H1 (cell line): ENCODE results near the gene CPNE4. TPM values are rescaled to one million over a fixed set of nuclear protein-coding genes. Genes with fewer than 3 reads are reported as not detected.

ENCODE experiments used
- CTCF ChIA-PET: fragments of 300-600 bp; sonication (Branson Sonifier 250); formaldehyde crosslinking; loops from one replicate; lab custom pipeline; 2021; ENCODE audit not compliant: partially characterized antibody; lab: Charles Lee
- POLR2A ChIA-PET: fragments of 300-600 bp; sonication (Branson Sonifier 250); formaldehyde crosslinking; loops from one replicate; lab custom pipeline; 2021; ENCODE audit warnings: inconsistent platforms; ENCODE audit not compliant: partially characterized antibody; lab: Charles Lee
- DNase-seq, 2 experiments: peaks; one replicate each; pipeline versions ENCODE4 v3.0.0 to v3.0.0-alpha.2; 2010 to 2022; ENCODE audit warnings: low spot score in 2 of 2, low read depth in 1 of 2, mixed read lengths in 1 of 2
- FAIRE-seq: peaks from 2 replicates; lab custom pipeline; 2011; peaks lifted over from hg19 to GRCh38; lab: Jason Lieb, UNC
- H2AFZ ChIP-seq: 2 replicates; pipeline ENCODE4 v1.8.1; 2012; ENCODE audit warnings: low read length, inconsistent platforms
- H2AK5ac ChIP-seq: 2 replicates; pipeline ENCODE4 v1.6.1; 2013; ENCODE audit warnings: low read depth, low read length
- H2BK120ac ChIP-seq: replicated peaks from 2 replicates; pipeline ENCODE3; 2013; ENCODE audit warnings: low read depth, low read length, inconsistent platforms
- H2BK12ac ChIP-seq: 2 replicates; pipeline ENCODE4 v1.6.1; 2013; ENCODE audit warnings: low read depth, low read length
- H2BK15ac ChIP-seq: 2 replicates; pipeline ENCODE4 v1.6.1; 2013; ENCODE audit warnings: low read length
- H2BK20ac ChIP-seq: 2 replicates; pipeline ENCODE4 v1.6.1; 2013; ENCODE audit warnings: low read length
- H2BK5ac ChIP-seq: 2 replicates; pipeline ENCODE4 v1.6.1; 2013; ENCODE audit warnings: low read depth, low read length
- H3K14ac ChIP-seq: 2 replicates; pipeline ENCODE4 v1.6.1; 2013; ENCODE audit warnings: inconsistent platforms; ENCODE audit not compliant: insufficient read length
- H3K18ac ChIP-seq: 2 replicates; pipeline ENCODE4 v1.6.1; 2013; ENCODE audit warnings: low read length; ENCODE audit errors: extremely low read depth
- H3K23ac ChIP-seq: 2 replicates; pipeline ENCODE4 v1.6.1; 2013; ENCODE audit warnings: inconsistent platforms; ENCODE audit not compliant: insufficient read length
- H3K23me2 ChIP-seq: 2 replicates; pipeline ENCODE4 v1.6.1; 2013; ENCODE audit warnings: low read depth, low read length
- H3K27ac ChIP-seq: 2 replicates; pipeline ENCODE4 v1.6.1; 2011; ENCODE audit warnings: low read depth, low read length, inconsistent platforms
- H3K27me3 ChIP-seq, 4 experiments: replicated peaks in 1 of 4; 1 replicate in 1 of 4; 2 replicates in 3 of 4; pipeline versions ENCODE4 v1.6.1 to v1.8.1; 2011 to 2013; ENCODE audit warnings: low read length in 3 of 4, mild to moderate bottlenecking in 3 of 4, inconsistent platforms in 2 of 4, mixed read lengths in 2 of 4, moderate library complexity in 1 of 4; ENCODE audit not compliant: control insufficient read depth in 3 of 4, insufficient read depth in 3 of 4; ENCODE audit errors: extremely low read depth in 1 of 4
- H3K36me3 ChIP-seq, 4 experiments: 2 replicates each; pipeline versions ENCODE4 v1.6.1 to v1.8.1; 2011 to 2013; ENCODE audit warnings: mild to moderate bottlenecking in 4 of 4, low read length in 3 of 4, moderate library complexity in 2 of 4, control low read depth in 1 of 4, inconsistent platforms in 1 of 4; ENCODE audit not compliant: insufficient read depth in 4 of 4, control insufficient read depth in 2 of 4
- H3K4ac ChIP-seq: replicated peaks from 2 replicates; pipeline ENCODE3; 2013; ENCODE audit warnings: low read length, low read depth, mixed read lengths, inconsistent platforms; ENCODE audit not compliant: insufficient read length
- H3K4me1 ChIP-seq, 4 experiments: replicated peaks in 1 of 4; 1 replicate in 1 of 4; 2 replicates in 3 of 4; pipeline versions ENCODE4 v1.6.1 to v1.8.1; 2011 to 2013; ENCODE audit warnings: low read length in 3 of 4, inconsistent platforms in 2 of 4, mixed read lengths in 1 of 4; ENCODE audit not compliant: insufficient read depth in 4 of 4, control insufficient read depth in 3 of 4
- H3K4me2 ChIP-seq, 2 experiments: 2 replicates each; pipeline versions ENCODE4 v1.6.1 to v1.8.1; 2011 to 2013; ENCODE audit warnings: low read depth in 2 of 2, low read length in 2 of 2, control low read depth in 1 of 2, inconsistent platforms in 1 of 2, mild to moderate bottlenecking in 1 of 2; ENCODE audit not compliant: insufficient read depth in 1 of 2
- H3K4me3 ChIP-seq, 4 experiments: fragments of 200-600, 300-600 bp in 1 of 4; sonication (generic), shearing (Covaris generic), sonication (Bioruptor Twin) in 1 of 4; 2 replicates each; pipeline versions ENCODE4 v1.5.1 to v1.8.1; 2011 to 2016; ENCODE audit warnings: low read length in 4 of 4, low read depth in 3 of 4, control low read depth in 2 of 4, inconsistent platforms in 2 of 4, mild to moderate bottlenecking in 2 of 4, mixed read lengths in 1 of 4, moderate library complexity in 1 of 4; ENCODE audit not compliant: insufficient read depth in 2 of 4; ENCODE audit errors: extremely low read depth in 1 of 4
- H3K56ac ChIP-seq: replicated peaks from 2 replicates; pipeline ENCODE3; 2013; ENCODE audit warnings: low read depth, mild to moderate bottlenecking, mixed read lengths, low read length, inconsistent platforms; ENCODE audit not compliant: insufficient read length
- H3K79me1 ChIP-seq: 2 replicates; pipeline ENCODE4 v1.6.1; 2013; ENCODE audit warnings: low read depth, low read length, control low read depth
- H3K79me2 ChIP-seq, 2 experiments: 2 replicates each; pipeline versions ENCODE4 v1.6.1 to v1.8.1; 2012 to 2013; ENCODE audit warnings: low read length in 2 of 2, mild to moderate bottlenecking in 2 of 2, inconsistent platforms in 1 of 2; ENCODE audit not compliant: insufficient read depth in 2 of 2, control insufficient read depth in 1 of 2
- H3K9ac ChIP-seq, 4 experiments: replicated peaks in 1 of 4; 1 replicate in 1 of 4; 2 replicates in 3 of 4; pipeline versions ENCODE4 v1.6.1 to v1.8.1; 2011 to 2013; ENCODE audit warnings: low read depth in 3 of 4, low read length in 3 of 4, control low read depth in 2 of 4, mild to moderate bottlenecking in 2 of 4, moderate library complexity in 2 of 4, inconsistent platforms in 1 of 4; ENCODE audit errors: extremely low read depth in 1 of 4
- H3K9me3 ChIP-seq, 2 experiments: 2 replicates each; pipeline versions ENCODE4 v1.6.1 to v1.8.1; 2012 to 2013; ENCODE audit warnings: mild to moderate bottlenecking in 2 of 2, moderate library complexity in 2 of 2, control low read depth in 1 of 2, inconsistent platforms in 1 of 2, low read depth in 1 of 2, low read length in 1 of 2, mixed read lengths in 1 of 2; ENCODE audit not compliant: insufficient read depth in 2 of 2
- H4K20me1 ChIP-seq, 2 experiments: replicated peaks in 1 of 2; 2 replicates each; pipeline versions ENCODE3 to v1.8.1; 2011 to 2013; ENCODE audit warnings: inconsistent platforms in 2 of 2, low read length in 2 of 2, mild to moderate bottlenecking in 1 of 2; ENCODE audit not compliant: insufficient read depth in 2 of 2, control insufficient read depth in 1 of 2
- H4K5ac ChIP-seq: 2 replicates; pipeline ENCODE4 v1.6.1; 2013; ENCODE audit warnings: low read length, low read depth, mixed read lengths, inconsistent platforms; ENCODE audit not compliant: insufficient read length
- H4K8ac ChIP-seq: 2 replicates; pipeline ENCODE4 v1.8.0; 2013; ENCODE audit warnings: mild to moderate bottlenecking, moderate library complexity, low read length, inconsistent platforms; ENCODE audit not compliant: insufficient read depth; ENCODE audit errors: extremely low read depth
- H4K91ac ChIP-seq: replicated peaks from 2 replicates; pipeline ENCODE3; 2013; ENCODE audit warnings: low read length, mixed read lengths, inconsistent platforms; ENCODE audit not compliant: insufficient read length
- ATF2 ChIP-seq: IDR thresholded peaks from 2 replicates; pipeline ENCODE4 v1.6.1; 2012; ENCODE audit warnings: low read length, inconsistent platforms
- ATF3 ChIP-seq: IDR thresholded peaks from 2 replicates; pipeline ENCODE4 v1.6.1; 2011; ENCODE audit warnings: low read depth, mild to moderate bottlenecking, low read length; ENCODE audit not compliant: insufficient read depth
- BCL11A ChIP-seq, 2 experiments: IDR thresholded peaks; one replicate each; pipeline ENCODE4 v1.6.1; 2011; ENCODE audit warnings: low read depth in 2 of 2, low read length in 2 of 2, mild to moderate bottlenecking in 2 of 2
- BRCA1 ChIP-seq: IDR thresholded peaks from 2 replicates; pipeline ENCODE4 v1.6.1; 2012; ENCODE audit warnings: low read depth, low read length, improper control_type of control experiment
- CBX5 ChIP-seq: fragments of 300-800, 300-1000 bp; sonication (generic); IDR thresholded peaks from 2 replicates; pipeline ENCODE4 v1.7.1; 2016; ENCODE audit warnings: antibody characterized with exemption, low read length, low read depth
- CBX8 ChIP-seq: fragments of 300-800, 300-1000 bp; sonication (generic); IDR thresholded peaks from 2 replicates; pipeline ENCODE4 v1.7.1; 2016; ENCODE audit warnings: low read depth, low read length, borderline replicate concordance
- CTBP2 ChIP-seq: IDR thresholded peaks from 2 replicates; pipeline ENCODE4 v1.7.0; 2011; ENCODE audit warnings: borderline replicate concordance, mild to moderate bottlenecking, moderate library complexity, mixed read lengths, low read length; ENCODE audit not compliant: insufficient read depth, insufficient read length
- JUND ChIP-seq: IDR thresholded peaks from 2 replicates; pipeline ENCODE4 v1.6.1; 2011; ENCODE audit warnings: mild to moderate bottlenecking, improper control_type of control experiment, low read length
- NANOG ChIP-seq: IDR thresholded peaks from 2 replicates; pipeline ENCODE4 v1.6.1; 2011; ENCODE audit warnings: low read length, low read depth, mild to moderate bottlenecking, inconsistent platforms; ENCODE audit not compliant: insufficient read depth, poor library complexity, severe bottlenecking
- TAF1 ChIP-seq: IDR thresholded peaks from 2 replicates; pipeline ENCODE4 v1.6.1; 2011; ENCODE audit warnings: mild to moderate bottlenecking, low read depth, low read length
- TAF7 ChIP-seq: optimal IDR thresholded peaks from 2 replicates; pipeline ENCODE3; 2011; ENCODE audit warnings: low read depth, mild to moderate bottlenecking, inconsistent platforms, low read length, moderate library complexity, borderline replicate concordance
- YY1 ChIP-seq: IDR thresholded peaks from 2 replicates; pipeline ENCODE4 v1.6.1; 2011; ENCODE audit warnings: low read depth, mild to moderate bottlenecking, low read length
- WGBS, 2 experiments: shearing (Covaris generic) in 1 of 2; methylation state at CpG; one replicate each; pipeline versions ENCODE4 v1.1.6 to v1.1.7; 2013 to 2015; ENCODE audit warnings: low lambda C conversion rate in 2 of 2, mixed read lengths in 2 of 2, inconsistent platforms in 1 of 2, low coverage in 1 of 2, missing lambda C conversion rate in 1 of 2; ENCODE audit not compliant: insufficient replicate concordance in 2 of 2, insufficient coverage in 1 of 2, insufficient read length in 1 of 2; ENCODE audit errors: extremely low coverage in 1 of 2, missing lambda C conversion rate in 1 of 2; 5-methylcytosine and 5-hydroxymethylcytosine counted together
- polyA plus RNA-seq, 7 experiments: library from polyadenylated mRNA; depleted of rRNA in 3 of 7; stranded (reverse) in 5 of 7; unstranded in 2 of 7; fragments of >200 nt in 5 of 7; fragments of 200-250 nt in 2 of 7; gene quantifications; 1 replicate in 5 of 7; 2 replicates in 1 of 7; 4 replicates in 1 of 7; pipeline versions ENCODE4 v1.2.1 to v1.2.3, GENCODE V29; 2011 to 2013; ENCODE audit warnings: missing spikeins in 2 of 7, mixed read lengths in 2 of 7
- total RNA-seq: library from RNA; stranded (reverse); fragmentation: NEBNext Ultra II Directional; extraction: Animal tissue kit (Norgen Biotek cat#: 25700); gene quantifications from 2 replicates; pipeline ENCODE4 v1.2.1, GENCODE V29; 2021

The CPNE4 gene
- total and polyA plus RNA-seq, 2 of the 8 experiments (the other 6 are each of a cell fraction or from before 2014, with no cell fraction given), result 0.82 to 3.8 TPM

GRCh38 chr3:131636266-131636775 lies 398.5 kb downstream of the CPNE4 start:
- Histone ChIP-seq H3K4ac (no peak overlapping the region), H2BK12ac (no peak overlapping the region), H2BK120ac (no peak overlapping the region), H3K9me3 (no peaks in the 10 kb centered on the region), H3K79me1 (no peaks in the 10 kb centered on the region), H3K4me1 (no peaks in the 10 kb centered on the region), H4K20me1 (no peaks in the 10 kb centered on the region), H3K9ac (no peak overlapping the region), H2AK5ac (no peak overlapping the region), H3K23me2 (no peaks in the 10 kb centered on the region), H4K91ac (no peak overlapping the region), H3K56ac (no peak overlapping the region), H3K79me2 (no peaks in the 10 kb centered on the region), H3K4me3 (no peak overlapping the region), H3K23ac (no peak overlapping the region), H4K8ac (no peak overlapping the region), H3K27ac (no peak overlapping the region), H3K18ac (no peak overlapping the region), H2BK15ac (no peak overlapping the region), H2AFZ (no peak overlapping the region), H3K27me3 (no peaks in the 10 kb centered on the region), H2BK20ac (no peak overlapping the region), H2BK5ac (no peak overlapping the region), H3K4me2 (no peak overlapping the region), H4K5ac (no peak overlapping the region), H3K36me3 (no peaks in the 10 kb centered on the region), H3K14ac (no peak overlapping the region)
- CTCF ChIA-PET, result no interaction called here
- FAIRE-seq (no peak), DNase-seq (no peak)
- WGBS, 2 experiments, result 88% methylated on average over 4 of the region's 4 CpGs; no CpG with 5 or more reads in 1 of the 2 experiments
- POLR2A ChIA-PET, result no interaction called here
- TF ChIP-seq BCL11A (IDR thresholded peaks at IDR 0.05; ENCODE audit: low read depth in 2 of 2, low read length in 2 of 2) (no peak), CTBP2 (no peak), TAF7 (no peak), JUND (no peak), ATF3 (no peak), CBX5 (no peak), YY1 (no peak), BRCA1 (no peak), ATF2 (no peak), NANOG (no peak), TAF1 (no peak), CBX8 (no peak)
